Measurements from ENCODE around the gene ZNF300. TPM values are rescaled to one million over a fixed set of nuclear protein-coding genes. Genes with fewer than 3 reads are reported as not detected.
A peak's percentile ranks its signal among the peaks of the same experiment; 100 is the strongest.
"Not testable (repeated sequence)": the region's sequence is repeated elsewhere in the genome, so short reads cannot be mapped to it uniquely, and the experiment has no call there.

Gene ZNF300
- total and polyA plus RNA-seq, 10 of the 15 experiments (the other 5 are each of a cell fraction or from before 2014, with no cell fraction given), result 0.03 to 1.5 (median 0.16) TPM; not detected in 1

DNA sequence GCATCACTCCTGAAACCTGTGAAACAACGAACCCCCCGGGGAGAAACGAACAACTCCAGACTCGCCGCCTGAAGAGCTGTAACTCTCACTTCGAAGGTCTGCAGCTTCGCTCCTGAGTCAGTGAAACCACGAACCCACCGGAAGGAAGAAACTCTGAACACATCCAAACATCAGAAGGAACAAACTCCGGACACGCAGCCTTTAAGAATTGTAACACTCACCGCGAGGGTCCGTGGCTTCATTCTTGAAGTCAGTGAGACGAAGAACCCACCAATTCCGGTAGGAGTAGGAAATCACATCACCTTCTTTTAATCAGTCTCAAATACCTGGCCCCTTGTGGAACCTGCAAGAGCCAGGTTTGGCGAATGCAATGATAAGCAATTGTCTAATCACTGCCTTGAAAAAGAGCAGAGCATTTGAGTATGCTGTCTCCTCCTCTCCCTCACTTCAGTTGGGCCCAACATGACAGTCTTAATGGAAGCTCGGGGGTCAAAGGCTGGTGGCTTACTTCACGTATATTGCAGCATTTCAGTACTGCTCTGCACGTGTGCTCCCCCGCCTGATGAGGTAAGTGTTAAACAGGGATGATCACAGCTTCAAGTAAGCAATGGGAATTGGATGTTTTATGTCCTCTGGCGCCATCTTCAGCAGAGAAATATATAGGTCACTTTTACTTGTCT, 58.0 kb downstream of the ZNF300 start (continued):
- TF ChIP-seq, protein P1, sequence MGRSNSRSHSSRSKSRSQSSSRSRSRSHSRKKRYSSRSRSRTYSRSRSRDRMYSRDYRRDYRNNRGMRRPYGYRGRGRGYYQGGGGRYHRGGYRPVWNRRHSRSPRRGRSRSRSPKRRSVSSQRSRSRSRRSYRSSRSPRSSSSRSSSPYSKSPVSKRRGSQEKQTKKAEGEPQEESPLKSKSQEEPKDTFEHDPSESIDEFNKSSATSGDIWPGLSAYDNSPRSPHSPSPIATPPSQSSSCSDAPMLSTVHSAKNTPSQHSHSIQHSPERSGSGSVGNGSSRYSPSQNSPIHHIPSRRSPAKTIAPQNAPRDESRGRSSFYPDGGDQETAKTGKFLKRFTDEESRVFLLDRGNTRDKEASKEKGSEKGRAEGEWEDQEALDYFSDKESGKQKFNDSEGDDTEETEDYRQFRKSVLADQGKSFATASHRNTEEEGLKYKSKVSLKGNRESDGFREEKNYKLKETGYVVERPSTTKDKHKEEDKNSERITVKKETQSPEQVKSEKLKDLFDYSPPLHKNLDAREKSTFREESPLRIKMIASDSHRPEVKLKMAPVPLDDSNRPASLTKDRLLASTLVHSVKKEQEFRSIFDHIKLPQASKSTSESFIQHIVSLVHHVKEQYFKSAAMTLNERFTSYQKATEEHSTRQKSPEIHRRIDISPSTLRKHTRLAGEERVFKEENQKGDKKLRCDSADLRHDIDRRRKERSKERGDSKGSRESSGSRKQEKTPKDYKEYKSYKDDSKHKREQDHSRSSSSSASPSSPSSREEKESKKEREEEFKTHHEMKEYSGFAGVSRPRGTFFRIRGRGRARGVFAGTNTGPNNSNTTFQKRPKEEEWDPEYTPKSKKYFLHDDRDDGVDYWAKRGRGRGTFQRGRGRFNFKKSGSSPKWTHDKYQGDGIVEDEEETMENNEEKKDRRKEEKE (IDR thresholded peaks at IDR 0.05), result no peak
- TF ChIP-seq MXI1 (IDR thresholded peaks at IDR 0.05; ENCODE audit: low read depth, low read length), result peak; percentile 86
- TF ChIP-seq MEF2B (IDR thresholded peaks at IDR 0.05; ENCODE audit: partially characterized antibody, poor library complexity, severe bottlenecking), result peak; percentile 39

DNA sequence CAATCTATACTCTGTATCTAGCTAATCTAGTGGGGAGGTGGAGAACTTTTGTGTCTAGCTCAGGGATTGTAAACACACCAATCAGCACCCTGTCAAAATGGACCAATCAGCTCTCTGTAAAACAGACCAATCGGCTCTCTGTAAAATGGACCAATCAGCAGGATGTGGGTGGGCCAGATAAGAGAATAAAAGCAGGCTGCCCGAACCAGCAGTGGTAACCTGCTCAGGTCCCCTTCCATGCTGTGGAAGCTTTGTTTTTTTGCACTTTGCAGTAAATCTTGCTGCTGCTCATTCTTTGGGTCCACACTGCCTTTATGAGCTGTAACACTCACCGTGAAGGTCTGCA, 58.5 kb downstream of the ZNF300 start, which contains the start of gene IRGM:
Gene IRGM, plus strand, starts transcription at position 214 of the 346 bp plus-strand sequence. CDS start 1,603 bp downstream, outside the sequence.
- not testable (repeated sequence) for H3K36me3 ChIP-seq (ENCODE audit: control insufficient read depth in 2 of 2, insufficient read depth in 2 of 2, low read length in 1 of 2); H4K20me1 ChIP-seq (ENCODE audit: control insufficient read depth, insufficient read depth); BruUV-seq (replicated peaks); H3K9me3 ChIP-seq (replicated peaks; ENCODE audit: control insufficient read depth, insufficient read depth, low read length); H3K27ac ChIP-seq (ENCODE audit: control insufficient read depth, insufficient read depth); DNase-seq (ENCODE audit: low read depth, low spot score); H3K9ac ChIP-seq (ENCODE audit: control insufficient read depth, insufficient read depth, low read length); FAIRE-seq; H3K4me1 ChIP-seq (ENCODE audit: control insufficient read depth, insufficient read depth, low read length); H3K79me2 ChIP-seq (ENCODE audit: control insufficient read depth, insufficient read depth, low read length); H3K27me3 ChIP-seq (replicated peaks in 1 of 2; ENCODE audit: control insufficient read depth in 2 of 2, insufficient read depth in 2 of 2, low read length in 1 of 2)
- CTCF ChIA-PET, result interaction anchor here (0.8 to 4.0 kb wide), 30 partner anchors 9 to 470 kb away, joined by 3 to 90 read pairs (median 5); partner anchors contain the start of genes MYOZ3, RBM22 and SMIM3
- RAD21 ChIA-PET (ENCODE audit: unreplicated experiment), result interaction anchor here (1.1 to 3.9 kb wide), 22 partner anchors 39 to 484 kb away, joined by 3 to 43 read pairs (median 4); partner anchors contain the start of genes RBM22 and SMIM3
- peak; percentile 63; the same call in 1 of the 2 replicates for TF ChIP-seq NFYB (IDR thresholded peaks at IDR 0.05; ENCODE audit: insufficient read depth, low read depth, low read length)
- Histone ChIP-seq H2AFZ (ENCODE audit: control insufficient read depth, low read depth, low read length) (peak within 1 kb of the TSS; percentile 84), H3K4me2 (ENCODE audit: control insufficient read depth, insufficient read depth) (peak within 1 kb of the TSS; percentile 93), H3K4me3 (peak within 1 kb of the TSS; percentile 32; the same call in 1 of the 2 replicates)
- intact Hi-C loops (cut with micrococcal nuclease; ENCODE audit: unreplicated experiment) (loop anchor here (5.0 kb wide), 2 partner anchors 189 to 389 kb away; no protein-coding TSS in a partner anchor), in situ Hi-C loops (cut with MboI) (loop anchor here (5.0 kb wide), 3 partner anchors 49 to 389 kb away; no protein-coding TSS in a partner anchor)
- POLR2A ChIA-PET, result interaction anchor here (1.0 to 2.0 kb wide), 2 partner anchors 146 to 286 kb away, joined by 3 to 8 read pairs; partner anchors contain the start of gene RBM22
- 20% methylated on average over 3 of the region's 3 CpGs for WGBS (ENCODE audit: insufficient coverage, insufficient replicate concordance, low lambda C conversion rate, missing lambda C conversion rate)
- peak; percentile 41 for ATAC-seq
- SMC1A ChIA-PET (ENCODE audit: uncharacterized antibody, unreplicated experiment), result interaction anchor here (0.9 to 3.8 kb wide), 19 partner anchors 8 to 447 kb away, joined by 3 to 40 read pairs (median 3); partner anchors contain the start of genes DCTN4 and RBM22

- not testable (repeated sequence) for ATAC-seq; H3K9me3 ChIP-seq (replicated peaks; ENCODE audit: control insufficient read depth, insufficient read depth, low read length); H4K20me1 ChIP-seq (ENCODE audit: control insufficient read depth, insufficient read depth); FAIRE-seq; H3K9ac ChIP-seq (ENCODE audit: control insufficient read depth, insufficient read depth, low read length); H3K4me3 ChIP-seq; H2AFZ ChIP-seq (ENCODE audit: control insufficient read depth, low read depth, low read length); H3K36me3 ChIP-seq (ENCODE audit: control insufficient read depth in 2 of 2, insufficient read depth in 2 of 2, low read length in 1 of 2); H3K4me2 ChIP-seq (ENCODE audit: control insufficient read depth, insufficient read depth); H3K27me3 ChIP-seq (replicated peaks in 1 of 2; ENCODE audit: control insufficient read depth in 2 of 2, insufficient read depth in 2 of 2, low read length in 1 of 2); BruUV-seq (replicated peaks); DNase-seq (ENCODE audit: low read depth, low spot score); H3K27ac ChIP-seq (ENCODE audit: control insufficient read depth, insufficient read depth); H3K4me1 ChIP-seq (ENCODE audit: control insufficient read depth, insufficient read depth, low read length); H3K79me2 ChIP-seq (ENCODE audit: control insufficient read depth, insufficient read depth, low read length)
- 79% methylated on average over 29 of the region's 32 CpGs for WGBS (ENCODE audit: insufficient coverage, insufficient replicate concordance, low lambda C conversion rate, missing lambda C conversion rate)
- ChIA-PET CTCF (interaction anchor here (1.1 to 4.0 kb wide), 13 partner anchors 10 to 471 kb away, joined by 3 to 90 read pairs (median 8); partner anchors contain the start of gene RBM22), SMC1A (ENCODE audit: uncharacterized antibody, unreplicated experiment) (interaction anchor here (0.9 to 3.8 kb wide), 7 partner anchors 9 to 284 kb away, joined by 3 to 40 read pairs (median 3); no protein-coding TSS in a partner anchor), POLR2A (interaction anchor here (2.0 kb wide), 1 partner anchor 285 kb away, joined by 8 read pairs; no protein-coding TSS in a partner anchor), RAD21 (ENCODE audit: unreplicated experiment) (interaction anchor here (1.1 to 3.9 kb wide), 13 partner anchors 38 to 484 kb away, joined by 3 to 43 read pairs (median 4); partner anchors contain the start of genes RBM22 and SMIM3)
- intact Hi-C loops (cut with micrococcal nuclease; ENCODE audit: unreplicated experiment) (loop anchor here (5.0 kb wide), 2 partner anchors 188 to 388 kb away; no protein-coding TSS in a partner anchor), in situ Hi-C loops (cut with MboI) (loop anchor here (5.0 kb wide), 3 partner anchors 48 to 388 kb away; no protein-coding TSS in a partner anchor)
These were observed 59.5 kb downstream of the ZNF300 start for GRCh38 chr5:150845185-150845859.
